Measurements from ENCODE around the gene SLC38A4.

SLC38A4 gene

GRCh38 chr12:46811185-46811584, 14.6 kb downstream of the SLC38A4 start:
- TF ChIP-seq, protein P1, sequence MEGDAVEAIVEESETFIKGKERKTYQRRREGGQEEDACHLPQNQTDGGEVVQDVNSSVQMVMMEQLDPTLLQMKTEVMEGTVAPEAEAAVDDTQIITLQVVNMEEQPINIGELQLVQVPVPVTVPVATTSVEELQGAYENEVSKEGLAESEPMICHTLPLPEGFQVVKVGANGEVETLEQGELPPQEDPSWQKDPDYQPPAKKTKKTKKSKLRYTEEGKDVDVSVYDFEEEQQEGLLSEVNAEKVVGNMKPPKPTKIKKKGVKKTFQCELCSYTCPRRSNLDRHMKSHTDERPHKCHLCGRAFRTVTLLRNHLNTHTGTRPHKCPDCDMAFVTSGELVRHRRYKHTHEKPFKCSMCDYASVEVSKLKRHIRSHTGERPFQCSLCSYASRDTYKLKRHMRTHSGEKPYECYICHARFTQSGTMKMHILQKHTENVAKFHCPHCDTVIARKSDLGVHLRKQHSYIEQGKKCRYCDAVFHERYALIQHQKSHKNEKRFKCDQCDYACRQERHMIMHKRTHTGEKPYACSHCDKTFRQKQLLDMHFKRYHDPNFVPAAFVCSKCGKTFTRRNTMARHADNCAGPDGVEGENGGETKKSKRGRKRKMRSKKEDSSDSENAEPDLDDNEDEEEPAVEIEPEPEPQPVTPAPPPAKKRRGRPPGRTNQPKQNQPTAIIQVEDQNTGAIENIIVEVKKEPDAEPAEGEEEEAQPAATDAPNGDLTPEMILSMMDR (conservative IDR thresholded peaks at IDR 0.05) = no peak
- TF ChIP-seq ZFX (IDR thresholded peaks at IDR 0.05) = no peak
- no peak overlapping the region for H3K27ac ChIP-seq

DNA sequence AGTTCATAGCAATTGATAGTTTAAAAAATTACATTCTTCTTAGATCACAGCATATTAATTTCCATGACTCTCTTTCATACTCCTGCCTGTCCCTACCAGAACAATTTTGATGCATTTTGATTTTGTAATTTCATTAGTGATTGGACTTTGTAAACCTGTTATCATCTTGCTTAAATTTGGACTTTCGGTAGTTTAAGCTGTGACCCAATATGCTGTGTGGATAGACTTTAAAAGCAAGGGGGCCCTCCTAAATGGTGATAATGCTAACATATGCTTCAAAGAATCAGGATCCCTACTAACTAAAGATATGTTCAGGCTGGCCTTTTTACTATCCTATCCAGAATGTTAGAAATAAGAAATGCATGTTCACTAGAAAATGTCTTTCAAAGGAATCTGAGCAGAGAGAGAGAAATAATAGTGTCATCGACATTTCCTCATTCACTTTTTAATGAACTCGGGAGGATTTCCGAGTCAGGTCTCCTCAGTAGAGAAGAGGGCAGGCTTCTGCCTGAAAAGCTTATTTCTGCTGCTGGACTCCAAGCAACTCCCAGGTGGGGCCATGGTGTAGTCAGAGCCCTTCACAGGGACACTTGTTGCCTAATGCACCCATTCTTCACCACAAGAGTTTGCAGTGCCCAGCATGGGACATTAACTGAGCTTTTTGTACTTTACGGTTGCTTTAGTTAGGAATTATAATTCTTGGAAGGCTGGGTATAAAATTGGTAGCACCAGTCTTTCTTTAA, 16.7 kb downstream of the SLC38A4 start:
- H3K27ac ChIP-seq = no peak overlapping the region
- TF ChIP-seq, protein P1 (conservative IDR thresholded peaks at IDR 0.05) = no peak
- TF ChIP-seq ZFX (IDR thresholded peaks at IDR 0.05) = no peak

- TF ChIP-seq ZFX (IDR thresholded peaks at IDR 0.05) = no peak
- TF ChIP-seq, protein P1 (conservative IDR thresholded peaks at IDR 0.05) = no peak
- H3K27ac ChIP-seq = no peak overlapping the region
Observed at GRCh38 chr12:46808317-46808716, 17.5 kb downstream of the SLC38A4 start.

GRCh38 chr12:46804054-46804453, 21.7 kb downstream of the SLC38A4 start:
- no peak overlapping the region for H3K27ac ChIP-seq
- TF ChIP-seq, protein P1 (conservative IDR thresholded peaks at IDR 0.05) = no peak
- no peak for TF ChIP-seq ZFX (IDR thresholded peaks at IDR 0.05)

GRCh38 chr12:46803517-46803916, 22.3 kb downstream of the SLC38A4 start:
- TF ChIP-seq ZFX (IDR thresholded peaks at IDR 0.05) = no peak
- H3K27ac ChIP-seq = no peak overlapping the region

DNA sequence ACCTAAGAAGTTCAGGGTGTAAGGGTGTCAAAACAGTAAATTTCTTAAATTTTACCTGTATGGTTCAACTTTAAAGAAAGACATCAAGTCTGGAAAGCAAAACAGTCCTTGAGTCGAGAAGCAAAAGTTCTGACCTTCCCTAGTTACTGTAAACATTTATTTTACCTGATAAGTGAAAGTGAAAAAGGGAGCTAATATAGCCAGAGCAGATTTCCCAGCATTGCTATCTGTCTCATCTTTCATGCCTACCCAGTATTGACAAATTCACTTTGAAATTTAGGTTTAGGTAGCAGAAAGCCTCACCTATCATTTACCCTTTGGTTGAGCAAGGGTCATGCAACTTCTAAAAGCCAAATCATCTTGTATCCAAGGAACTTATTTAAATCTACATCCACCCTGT, 24.5 kb downstream of the SLC38A4 start:
- no peak overlapping the region for H3K27ac ChIP-seq
- no peak for TF ChIP-seq ZFX (IDR thresholded peaks at IDR 0.05)
- TF ChIP-seq, protein P1 (conservative IDR thresholded peaks at IDR 0.05) = no peak

- TF ChIP-seq, protein P1 (conservative IDR thresholded peaks at IDR 0.05) = no peak
- no peak for TF ChIP-seq ZFX (IDR thresholded peaks at IDR 0.05)
- H3K27ac ChIP-seq = no peak overlapping the region
Observed at GRCh38 chr12:46800160-46800559, 25.6 kb downstream of the SLC38A4 start.

- TF ChIP-seq, protein P1 (conservative IDR thresholded peaks at IDR 0.05) = no peak
- TF ChIP-seq ZFX (IDR thresholded peaks at IDR 0.05) = no peak
- H3K27ac ChIP-seq = no peak overlapping the region
Observed at GRCh38 chr12:46798648-46799047, 27.1 kb downstream of the SLC38A4 start.
